ENCODE measurements around the gene PXDC1.
A peak's percentile ranks its signal among the peaks of the same experiment; 100 is the strongest.
"Not testable (repeated sequence)": the region's sequence is repeated elsewhere in the genome, so short reads cannot be mapped to it uniquely, and the experiment has no call there.

The PXDC1 gene

GRCh38 chr6:3762359-3762758 lies 10.8 kb upstream of the PXDC1 start:
- no peak for DNase-seq (ENCODE audit: low read depth)

GRCh38 chr6:3761989-3762270 lies 10.4 kb upstream of the PXDC1 start:
- DNase-seq (ENCODE audit: low read depth), result no peak

GRCh38 chr6:3759646-3760232 lies 8.2 kb upstream of the PXDC1 start:
- no peak for DNase-seq (ENCODE audit: low read depth)

GRCh38 chr6:3758842-3759144 lies 7.3 kb upstream of the PXDC1 start:
- DNase-seq (ENCODE audit: low read depth), result no peak

- not testable (repeated sequence) for DNase-seq (ENCODE audit: low read depth)
Measured at GRCh38 chr6:3757998-3758841, 6.7 kb upstream of the PXDC1 start.

GRCh38 chr6:3757241-3757641 lies 5.7 kb upstream of the PXDC1 start:
- no peak for DNase-seq (ENCODE audit: low read depth)

GRCh38 chr6:3756546-3756945 lies 5.0 kb upstream of the PXDC1 start:
- DNase-seq (ENCODE audit: low read depth), result no peak

- no peak for DNase-seq (ENCODE audit: low read depth)
Measured at GRCh38 chr6:3755637-3756545, 4.4 kb upstream of the PXDC1 start.

GRCh38 chr6:3754776-3755175 lies 3.3 kb upstream of the PXDC1 start:
- DNase-seq (ENCODE audit: low read depth), result no peak

GRCh38 chr6:3754032-3754725 lies 2.7 kb upstream of the PXDC1 start:
- DNase-seq (ENCODE audit: low read depth), result not testable (repeated sequence)

- DNase-seq (ENCODE audit: low read depth), result no peak
Measured at GRCh38 chr6:3753228-3753835, 1.8 kb upstream of the PXDC1 start.

- no peak for DNase-seq (ENCODE audit: low read depth)
Measured at GRCh38 chr6:3752531-3753227, 1.2 kb upstream of the PXDC1 start.

GRCh38 chr6:3751730-3752530 lies 417 bp upstream of the PXDC1 start:
- peak; percentile 68 for DNase-seq (ENCODE audit: low read depth)

GRCh38 chr6:3750317-3751076 lies 1.0 kb downstream of the PXDC1 start:
- DNase-seq (ENCODE audit: low read depth), result no peak

- no peak for DNase-seq (ENCODE audit: low read depth)
Measured at GRCh38 chr6:3749977-3750316, 1.6 kb downstream of the PXDC1 start.

- no peak for DNase-seq (ENCODE audit: low read depth)
Measured at GRCh38 chr6:3749067-3749841, 2.3 kb downstream of the PXDC1 start.

GRCh38 chr6:3748208-3749066 lies 3.1 kb downstream of the PXDC1 start:
- DNase-seq (ENCODE audit: low read depth), result peak; percentile 39

GRCh38 chr6:3747100-3747737 lies 4.3 kb downstream of the PXDC1 start:
- DNase-seq (ENCODE audit: low read depth), result no peak

All from activated T-cell treated with anti-CD3 and anti-CD28 coated beads for 48 hours (primary cell).